Mesendoderm (in vitro differentiated cells): Measurements from ENCODE around the gene PTDSS2.

Source experiments
- DNase-seq: peaks from one replicate; pipeline ENCODE4 v3.0.0; 2013
- H2AK5ac ChIP-seq: 2 replicates; pipeline ENCODE4 v1.6.1; 2013; ENCODE audit warnings: low read length, inconsistent platforms
- H2BK120ac ChIP-seq: 2 replicates; pipeline ENCODE4 v1.6.1; 2013; ENCODE audit warnings: low read depth, mild to moderate bottlenecking, low read length, moderate library complexity, mixed read lengths
- H2BK15ac ChIP-seq: replicated peaks from 2 replicates; pipeline ENCODE4 v1.6.1; 2013; ENCODE audit warnings: low read depth, mild to moderate bottlenecking, moderate library complexity
- H2BK5ac ChIP-seq: 2 replicates; pipeline ENCODE4 v1.6.1; 2013; ENCODE audit warnings: low read length, inconsistent platforms
- H3K18ac ChIP-seq: 2 replicates; pipeline ENCODE4 v1.6.1; 2013; ENCODE audit warnings: mild to moderate bottlenecking, low read length, mixed read lengths
- H3K23ac ChIP-seq: one replicate; pipeline ENCODE4 v1.6.1; 2013; ENCODE audit warnings: low read length
- H3K27ac ChIP-seq: 2 replicates; pipeline ENCODE4 v1.5.1; 2013; ENCODE audit warnings: low read depth, mild to moderate bottlenecking, inconsistent platforms, low read length, moderate library complexity
- H3K27me3 ChIP-seq: 2 replicates; pipeline ENCODE4 v1.6.1; 2013; ENCODE audit warnings: low read length, control low read depth, mild to moderate bottlenecking, inconsistent platforms; ENCODE audit not compliant: insufficient read depth, poor library complexity
- H3K36me3 ChIP-seq: 2 replicates; pipeline ENCODE4 v1.6.1; 2013; ENCODE audit warnings: low read length, inconsistent platforms; ENCODE audit not compliant: control insufficient read depth, insufficient read depth
- H3K4ac ChIP-seq: one replicate; pipeline ENCODE4 v1.6.1; 2013; ENCODE audit warnings: low read depth, mild to moderate bottlenecking, low read length, moderate library complexity
- H3K4me1 ChIP-seq: 2 replicates; pipeline ENCODE4 v1.6.1; 2013; ENCODE audit warnings: low read depth, low read length, inconsistent platforms; ENCODE audit not compliant: control insufficient read depth
- H3K4me2 ChIP-seq: 2 replicates; pipeline ENCODE4 v1.6.1; 2013; ENCODE audit warnings: low read length
- H3K4me3 ChIP-seq: 2 replicates; pipeline ENCODE4 v1.5.1; 2013; ENCODE audit warnings: mild to moderate bottlenecking, low read length
- H3K56ac ChIP-seq: one replicate; pipeline ENCODE4 v1.6.1; 2013; ENCODE audit warnings: low read length
- H3K79me1 ChIP-seq: 2 replicates; pipeline ENCODE4 v1.6.1; 2013; ENCODE audit warnings: low read length, inconsistent platforms
- H3K79me2 ChIP-seq: 2 replicates; pipeline ENCODE4 v1.6.1; 2013; ENCODE audit warnings: mild to moderate bottlenecking, low read length; ENCODE audit not compliant: control insufficient read depth, insufficient read depth
- H3K9ac ChIP-seq: 2 replicates; pipeline ENCODE4 v1.6.1; 2013; ENCODE audit warnings: low read length, inconsistent platforms
- H4K5ac ChIP-seq: one replicate; pipeline ENCODE4 v1.6.1; 2013; ENCODE audit warnings: low read length
- H4K8ac ChIP-seq: one replicate; pipeline ENCODE4 v1.6.1; 2013; ENCODE audit warnings: low read depth, mild to moderate bottlenecking, control low read depth, low read length, moderate library complexity
- WGBS: extraction: QIAGEN DNeasy Blood & Tissue Kit; methylation state at CpG from one replicate; pipeline ENCODE4 v1.1.7; 2013; ENCODE audit warnings: low lambda C conversion rate, missing lambda C conversion rate; ENCODE audit not compliant: insufficient coverage; ENCODE audit errors: extremely low coverage; 5-methylcytosine and 5-hydroxymethylcytosine counted together

Gene PTDSS2

DNA sequence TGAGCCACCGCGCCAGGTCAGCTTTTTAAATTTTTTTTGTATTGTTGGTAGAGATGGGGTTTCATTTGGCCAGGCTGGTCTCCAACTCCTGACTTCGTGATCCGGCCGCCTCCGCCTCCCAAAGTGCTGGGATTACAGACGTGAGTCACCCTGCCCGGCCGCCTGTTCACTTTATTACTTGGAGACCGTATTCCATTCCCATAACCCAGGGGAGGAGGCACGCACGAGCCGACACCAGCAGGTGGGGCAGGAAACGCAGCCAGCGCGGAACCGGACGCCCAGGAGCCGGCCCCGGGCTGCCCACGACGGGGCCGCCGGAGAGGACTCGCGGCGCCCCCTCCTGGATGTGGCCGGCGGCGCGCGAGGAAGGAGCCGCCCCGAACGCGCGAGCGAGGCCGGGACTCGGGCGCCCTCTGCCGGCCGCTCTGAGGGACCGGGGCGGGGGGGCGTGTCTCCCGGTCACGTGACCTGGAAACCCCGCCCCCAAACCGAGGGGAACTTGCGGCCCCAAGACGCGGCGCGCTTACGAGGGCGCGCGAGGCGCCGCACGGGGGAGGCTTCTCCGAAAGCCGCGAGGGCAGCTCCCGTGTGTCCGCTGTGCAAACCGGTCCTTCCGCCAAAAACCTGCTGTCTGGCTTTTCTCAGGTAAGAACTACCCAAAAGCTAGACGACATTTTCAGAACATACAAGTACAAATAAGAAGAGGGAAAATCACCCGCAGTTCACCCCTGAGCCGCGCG lies 68.6 kb downstream of the PTDSS2 start:
- no peak overlapping the region for H3K27ac ChIP-seq
- no peak overlapping the region for H3K4ac ChIP-seq
- no peak overlapping the region for H3K4me2 ChIP-seq
- H3K79me1 ChIP-seq = no peaks in the 10 kb centered on the region
- H4K5ac ChIP-seq = no peak overlapping the region
- no peaks in the 10 kb centered on the region for H3K36me3 ChIP-seq
- no peak overlapping the region for H3K23ac ChIP-seq
- H2BK120ac ChIP-seq = no peak overlapping the region
- H2AK5ac ChIP-seq = no peak overlapping the region
- H3K4me1 ChIP-seq = no peaks in the 10 kb centered on the region
- no peak overlapping the region for H3K4me3 ChIP-seq
- H2BK5ac ChIP-seq = no peak overlapping the region
- no peak overlapping the region for H3K9ac ChIP-seq
- H4K8ac ChIP-seq = peak overlapping the region; percentile 6
- H3K56ac ChIP-seq = no peak overlapping the region
- no peak overlapping the region for H2BK15ac ChIP-seq
- DNase-seq = peak; percentile 87
- no peaks in the 10 kb centered on the region for H3K79me2 ChIP-seq
- WGBS = no CpG with 5 or more reads among the region's 74 CpGs
- H3K18ac ChIP-seq = no peak overlapping the region
- H3K27me3 ChIP-seq = no peaks in the 10 kb centered on the region

DNA sequence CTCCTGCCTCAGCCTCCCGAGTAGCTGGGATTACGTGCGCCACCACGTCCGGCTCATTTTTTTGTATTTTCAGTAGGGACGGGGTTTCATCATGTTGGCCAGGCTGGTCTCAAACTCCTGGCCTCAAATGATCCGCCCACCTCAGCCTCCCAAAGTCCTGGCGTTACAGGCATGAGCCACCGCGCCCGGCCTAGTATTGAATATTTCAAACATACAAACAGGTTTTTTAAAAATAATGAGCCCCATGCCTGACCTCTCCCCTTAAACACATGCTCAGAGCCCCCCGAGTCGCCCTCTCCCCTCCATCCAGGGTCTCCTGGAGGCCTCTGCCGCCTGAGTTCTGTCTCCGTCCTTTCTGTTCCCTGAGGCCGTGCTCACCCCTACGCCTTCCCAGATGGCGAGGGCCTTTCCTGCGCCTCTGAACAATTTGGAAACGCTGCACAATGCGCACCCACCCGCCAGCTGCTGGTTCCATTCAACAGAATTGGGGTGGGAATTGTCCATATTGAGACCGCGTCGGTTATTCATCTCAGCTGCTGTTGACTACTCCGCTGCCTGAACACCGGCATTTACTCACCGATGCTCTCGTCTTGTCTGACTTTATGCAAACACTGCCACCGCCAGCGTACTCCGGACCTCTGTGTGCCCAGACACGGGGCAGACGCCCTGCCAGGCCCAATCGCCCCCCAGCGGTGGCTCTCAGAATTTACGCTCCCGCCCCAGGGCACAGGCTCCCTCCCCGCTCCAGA lies 70.5 kb downstream of the PTDSS2 start:
- H3K4me1 ChIP-seq = no peaks in the 10 kb centered on the region
- no peak overlapping the region for H2BK15ac ChIP-seq
- no peaks in the 10 kb centered on the region for H3K79me1 ChIP-seq
- H3K18ac ChIP-seq = no peak overlapping the region
- H3K79me2 ChIP-seq = no peaks in the 10 kb centered on the region
- no peak overlapping the region for H3K27ac ChIP-seq
- no peak overlapping the region for H4K5ac ChIP-seq
- H3K56ac ChIP-seq = no peak overlapping the region
- H2BK120ac ChIP-seq = no peak overlapping the region
- H3K4me2 ChIP-seq = no peak overlapping the region
- H4K8ac ChIP-seq = no peak overlapping the region
- no peak overlapping the region for H3K9ac ChIP-seq
- DNase-seq = no peak
- H3K4me3 ChIP-seq = no peak overlapping the region
- H3K4ac ChIP-seq = no peak overlapping the region
- no CpG with 5 or more reads among the region's 39 CpGs for WGBS
- H3K27me3 ChIP-seq = no peaks in the 10 kb centered on the region
- H3K23ac ChIP-seq = no peak overlapping the region
- no peak overlapping the region for H2AK5ac ChIP-seq
- no peaks in the 10 kb centered on the region for H3K36me3 ChIP-seq
- no peak overlapping the region for H2BK5ac ChIP-seq

DNA sequence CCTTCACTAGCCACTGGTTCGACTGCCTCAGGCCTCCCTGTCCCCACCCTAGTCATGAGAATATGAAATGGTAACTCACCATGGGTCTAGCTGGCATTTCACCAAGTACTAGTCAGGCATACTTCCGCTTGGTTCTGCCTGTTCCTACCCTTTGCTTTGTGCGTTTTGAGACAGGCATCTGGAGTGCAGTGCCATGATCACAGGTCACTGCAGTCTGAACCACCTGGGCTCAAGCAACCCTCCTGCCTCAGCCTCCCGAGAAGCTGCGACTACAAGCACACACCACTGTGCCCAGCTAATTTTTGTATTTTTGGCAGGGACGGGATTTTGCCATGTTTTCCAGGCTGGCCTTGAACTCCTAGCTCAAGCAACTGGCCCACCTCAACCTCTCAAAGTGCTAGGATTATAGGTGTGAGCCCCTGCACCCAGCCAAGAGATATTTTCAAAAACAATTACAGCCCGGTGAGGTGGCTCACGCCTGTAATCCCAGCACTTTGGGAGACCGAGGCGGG lies 71.2 kb downstream of the PTDSS2 start:
- no peak for DNase-seq
- Histone ChIP-seq H3K79me2 (no peaks in the 10 kb centered on the region), H3K4me1 (no peaks in the 10 kb centered on the region), H3K4ac (no peak overlapping the region), H2BK120ac (no peak overlapping the region), H2BK5ac (no peak overlapping the region), H3K4me2 (no peak overlapping the region), H3K9ac (no peak overlapping the region), H2BK15ac (no peak overlapping the region), H3K4me3 (no peak overlapping the region), H3K23ac (no peak overlapping the region), H3K79me1 (no peaks in the 10 kb centered on the region), H2AK5ac (no peak overlapping the region), H3K36me3 (no peaks in the 10 kb centered on the region), H4K5ac (no peak overlapping the region), H3K27me3 (no peaks in the 10 kb centered on the region), H3K27ac (no peak overlapping the region), H4K8ac (no peak overlapping the region), H3K56ac (no peak overlapping the region), H3K18ac (no peak overlapping the region)
- WGBS = no CpG with 5 or more reads among the region's 10 CpGs

DNA sequence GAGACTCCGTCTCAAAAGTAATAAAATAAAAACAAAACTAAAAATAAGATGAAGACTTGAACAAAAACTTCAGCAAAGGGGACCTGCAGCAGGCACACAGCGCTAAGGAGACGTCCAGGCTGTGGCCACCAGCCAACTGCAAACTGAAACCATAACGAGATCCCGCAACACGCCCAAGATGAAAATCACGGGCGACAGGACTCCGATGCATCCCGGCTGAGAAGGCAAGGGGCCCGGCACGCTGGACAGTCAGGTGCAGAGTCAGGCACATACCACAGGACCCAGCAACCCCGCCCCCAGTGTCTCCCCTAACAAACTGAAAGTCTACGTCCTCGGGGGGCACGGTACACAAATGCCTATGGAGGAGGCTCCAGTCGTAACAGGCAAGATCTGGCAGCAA lies 76.1 kb downstream of the PTDSS2 start:
- Histone ChIP-seq H3K4me1 (no peaks in the 10 kb centered on the region), H3K4ac (no peak overlapping the region), H3K23ac (no peak overlapping the region), H3K27ac (no peak overlapping the region), H2BK120ac (no peak overlapping the region), H3K4me2 (no peak overlapping the region), H3K18ac (no peak overlapping the region), H4K8ac (no peak overlapping the region), H3K79me1 (no peaks in the 10 kb centered on the region), H3K56ac (no peak overlapping the region), H2BK15ac (no peak overlapping the region), H3K36me3 (no peaks in the 10 kb centered on the region), H3K4me3 (no peak overlapping the region), H3K9ac (no peak overlapping the region), H2AK5ac (no peak overlapping the region), H3K27me3 (no peaks in the 10 kb centered on the region), H4K5ac (no peak overlapping the region), H2BK5ac (no peak overlapping the region), H3K79me2 (no peaks in the 10 kb centered on the region)
- WGBS = no CpG with 5 or more reads among the region's 17 CpGs
- no peak for DNase-seq

DNA sequence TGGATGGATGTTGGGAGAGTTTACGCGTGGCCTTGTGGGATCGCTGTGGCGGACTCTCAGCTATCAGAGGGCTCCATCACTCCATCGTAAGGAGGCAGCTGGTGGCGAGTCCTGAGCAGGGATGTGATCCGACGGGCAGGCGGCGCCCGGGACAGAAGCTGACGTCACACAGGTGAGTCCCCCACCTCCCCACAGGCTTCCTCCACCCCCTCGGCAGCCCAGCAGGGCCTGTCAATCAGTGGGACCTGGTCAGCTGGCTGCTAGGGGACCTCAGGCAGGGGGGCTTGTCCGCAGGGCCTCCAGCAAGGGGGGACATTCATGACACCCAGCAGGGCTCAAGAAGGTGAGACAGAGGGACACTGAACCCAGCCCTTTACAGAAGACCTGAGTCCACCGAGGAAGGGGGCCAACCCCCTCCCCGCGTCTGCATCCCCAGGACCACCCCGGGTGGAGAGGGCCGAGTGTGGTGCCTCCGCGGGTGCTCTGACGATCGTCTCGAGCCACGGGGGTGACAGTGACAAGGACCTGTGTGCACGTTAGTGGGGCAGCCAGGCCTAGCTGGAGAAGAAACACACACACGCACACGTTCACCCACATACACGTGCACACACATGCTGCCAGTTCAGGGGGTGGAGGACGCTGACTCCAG lies 78.2 kb downstream of the PTDSS2 start:
- H3K4me1 ChIP-seq = no peaks in the 10 kb centered on the region
- H3K23ac ChIP-seq = no peak overlapping the region
- no peak overlapping the region for H3K27ac ChIP-seq
- H4K8ac ChIP-seq = no peak overlapping the region
- H3K4ac ChIP-seq = no peak overlapping the region
- no peaks in the 10 kb centered on the region for H3K27me3 ChIP-seq
- DNase-seq = no peak
- no peak overlapping the region for H2BK5ac ChIP-seq
- H3K36me3 ChIP-seq = no peaks in the 10 kb centered on the region
- no peak overlapping the region for H3K56ac ChIP-seq
- H2AK5ac ChIP-seq = no peak overlapping the region
- no peak overlapping the region for H4K5ac ChIP-seq
- no peak overlapping the region for H3K9ac ChIP-seq
- H2BK120ac ChIP-seq = no peak overlapping the region
- no peak overlapping the region for H2BK15ac ChIP-seq
- H3K4me3 ChIP-seq = no peak overlapping the region
- no peak overlapping the region for H3K4me2 ChIP-seq
- no peaks in the 10 kb centered on the region for H3K79me1 ChIP-seq
- no peaks in the 10 kb centered on the region for H3K79me2 ChIP-seq
- no CpG with 5 or more reads among the region's 30 CpGs for WGBS
- no peak overlapping the region for H3K18ac ChIP-seq
